Measurements from ENCODE around the gene IPO11. TPM values are rescaled to one million over a fixed set of nuclear protein-coding genes. Genes with fewer than 3 reads are reported as not detected.

IPO11 gene
- total and polyA plus RNA-seq, 2 of the 4 experiments (the other 2 are of a cell fraction): 12.6 to 40.0 TPM

DNA sequence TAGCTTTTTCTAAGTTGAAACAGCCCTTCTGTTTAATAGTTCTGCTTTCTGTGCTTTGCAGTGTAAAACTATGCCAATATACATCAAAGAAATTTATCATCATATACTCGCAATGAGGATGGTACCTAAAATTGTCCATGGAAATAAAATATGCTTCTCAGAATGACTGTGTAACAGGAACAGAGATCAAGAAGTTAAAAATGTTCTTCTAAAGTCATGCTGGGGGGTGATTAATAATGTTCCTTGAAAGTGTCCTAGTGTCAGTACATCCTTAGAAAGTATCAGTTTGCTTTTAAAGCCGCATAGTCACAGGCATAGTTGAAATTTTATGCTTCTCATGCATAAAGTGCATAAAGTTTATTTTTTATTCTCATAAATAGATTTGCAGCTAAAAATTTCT lies 162.0 kb downstream of the IPO11 start:
- Histone ChIP-seq H3K4me1 (ENCODE audit: control insufficient read depth, insufficient read depth, low read length) (no peaks in the 10 kb centered on the region), H3K27ac (ENCODE audit: insufficient read depth, low read length) (no peak overlapping the region), H3K14ac (replicated peaks; ENCODE audit: low read depth, low read length) (no peak overlapping the region), H2AFZ (replicated peaks; ENCODE audit: low read length, poor library complexity) (no peak overlapping the region), H3K9me1 (ENCODE audit: insufficient read depth, low read length) (no peaks in the 10 kb centered on the region), H3K4me2 (ENCODE audit: low read depth, low read length) (no peak overlapping the region), H4K20me1 (ENCODE audit: insufficient read depth, low read length) (no peaks in the 10 kb centered on the region), H4K91ac (ENCODE audit: insufficient read depth, low read depth, low read length) (no peak overlapping the region), H2BK15ac (ENCODE audit: low read depth, low read length) (no peak overlapping the region), H3K27me3 (ENCODE audit: control insufficient read depth, insufficient read depth, low read length) (no peaks in the 10 kb centered on the region), H4K5ac (ENCODE audit: low read depth, low read length) (no peak overlapping the region), H3K79me1 (ENCODE audit: low read depth in 1 of 2, low read length in 2 of 2) (no peaks in the 10 kb centered on the region; a peak in 2 of 4 replicates), H2AK9ac (replicated peaks; ENCODE audit: low read depth, low read length, poor library complexity) (no peak overlapping the region), H4K8ac (ENCODE audit: low read depth in 2 of 2, low read length in 2 of 2) (no peak overlapping the region), H3K9ac (ENCODE audit: low read depth, low read length) (no peak overlapping the region), H2BK20ac (ENCODE audit: low read depth, low read length) (no peak overlapping the region), H2BK5ac (ENCODE audit: low read depth, low read length, poor library complexity, severe bottlenecking) (no peak overlapping the region), H3K36me3 (ENCODE audit: control insufficient read depth, insufficient read depth, low read length) (no peaks in the 10 kb centered on the region; the same call in 1 of the 2 replicates), H3K4me3 (ENCODE audit: insufficient read depth, low read depth, low read length) (no peak overlapping the region), H2BK120ac (ENCODE audit: low read depth, low read length) (no peak overlapping the region), H2AK5ac (ENCODE audit: low read depth, low read length) (no peak overlapping the region), H3K4ac (ENCODE audit: low read depth, low read length) (no peak overlapping the region), H3K9me3 (ENCODE audit: control insufficient read depth, insufficient read depth, low read length) (no peaks in the 10 kb centered on the region), H3K18ac (ENCODE audit: low read depth, low read length) (no peak overlapping the region), H3K23ac (ENCODE audit: low read depth, low read length) (no peak overlapping the region), H3K56ac (ENCODE audit: extremely low read depth, insufficient read depth, low read length) (no peak overlapping the region)
- intact Hi-C loops (cut with micrococcal nuclease) (no loop called here), in situ Hi-C loops (cut with MboI; ENCODE audit: low sequenced_read_pairs) (no loop called here), dilution Hi-C loops (cut with HindIII; ENCODE audit: low sequenced_read_pairs, unreplicated experiment) (no loop called here)
- no CpG with 5 or more reads among the region's 2 CpGs for WGBS, 2 experiments (ENCODE audit: extremely low coverage in 2 of 2, insufficient read length in 1 of 2)
- no peak for TF ChIP-seq RAD21 (IDR thresholded peaks at IDR 0.05; ENCODE audit: low read length)
- no peak for TF ChIP-seq CHD1 (IDR thresholded peaks at IDR 0.05; ENCODE audit: low read depth, low read length)
- no peak for TF ChIP-seq POLR2A (IDR thresholded peaks at IDR 0.05; ENCODE audit: low read depth, low read length)
- no peak for TF ChIP-seq CTCF (conservative IDR thresholded peaks at IDR 0.05; ENCODE audit: low read depth, low read length)
- TF ChIP-seq FOS (IDR thresholded peaks at IDR 0.05; ENCODE audit: low read depth, low read length): no peak
- TF ChIP-seq MAZ (IDR thresholded peaks at IDR 0.05; ENCODE audit: borderline replicate concordance, low read depth, low read length): no peak
- TF ChIP-seq MAFK (IDR thresholded peaks at IDR 0.05; ENCODE audit: low read depth, low read length): no peak
- DNase-seq (no peak), ATAC-seq (ENCODE audit: low read depth) (no peak)
- ChIA-PET POLR2A (ENCODE audit: unreplicated experiment) (no interaction called here), CTCF (no interaction called here)
- no TSS peak for BruUV-seq (replicated peaks)

All from IMR-90 (cell line).